Testis (tissue), 3 donors: Measurements from ENCODE around the gene KCNJ16. TPM values are rescaled to one million over a fixed set of nuclear protein-coding genes. Genes with fewer than 3 reads are reported as not detected.

Experiments
- DNase-seq: peaks from one replicate; pipeline ENCODE4 v3.0.0-alpha.2; 2019
- H3K27ac ChIP-seq, 2 donors: fragments of 200-600 bp; sonication (generic); one replicate each; pipeline ENCODE4 v1.5.1; 2019
- H3K27me3 ChIP-seq: fragments of 200-600 bp; sonication (generic); one replicate; pipeline ENCODE4 v1.5.1; 2019
- H3K36me3 ChIP-seq: fragments of 200-600 bp; sonication (generic); one replicate; pipeline ENCODE4 v1.5.1; 2017; ENCODE audit warnings: low read depth; ENCODE audit errors: missing control alignments
- H3K4me1 ChIP-seq: fragments of 200-600 bp; sonication (generic); one replicate; pipeline ENCODE4 v1.5.1; 2019
- H3K4me3 ChIP-seq, 2 donors: fragments of 200-600 bp; sonication (generic); one replicate each; pipeline ENCODE4 v1.5.1; 2017 to 2019
- H3K9me3 ChIP-seq: fragments of 200-600 bp; sonication (generic); one replicate; pipeline ENCODE4 v1.5.1; 2017
- POLR2A ChIP-seq: fragments of 450-650 bp; IDR thresholded peaks from one replicate; pipeline ENCODE4 v1.6.1; 2017; ENCODE audit warnings: antibody characterized with exemption, mild to moderate bottlenecking, moderate library complexity
- WGBS, 2 donors: methylation state at CpG; one replicate each; pipeline ENCODE4 v1.1.5; 2018; 5-methylcytosine and 5-hydroxymethylcytosine counted together
- intact Hi-C: fragments of 100-400 bp; cut with DNase I; formaldehyde crosslinking; loops from one replicate; pipeline ENCODE4 v1.15.1; 2023; ENCODE audit warnings: low total_unique reads
- polyA plus RNA-seq: library from polyadenylated mRNA; stranded (reverse); fragments of 350-450 nt; fragmentation: Illumina TruSeq; extraction: RNeasy Lipid Tissue Mini Kit (QIAGEN cat#74804); gene quantifications from one replicate; pipeline ENCODE4 v1.2.3, GENCODE V29; 2014; ENCODE audit warnings: low read depth, low replicate concordance; ENCODE audit not compliant: insufficient read depth
- total RNA-seq, 2 donors: library from RNA; depleted of rRNA; stranded (reverse); fragments of >200 nt; gene quantifications; one replicate each; pipeline ENCODE4 v1.2.3, GENCODE V29; 2016
- TF ChIP-seq, protein P1 (sequence below), 3 experiments: fragments of 450-650 bp in 2 of 3; fragments of 200-600 bp in 1 of 3; sonication (generic) in 1 of 3; IDR thresholded peaks; one replicate each; pipeline ENCODE4 v1.5.1; 2016 to 2019; ENCODE audit warnings: antibody characterized with exemption in 3 of 3, mild to moderate bottlenecking in 2 of 3, moderate library complexity in 1 of 3

Gene KCNJ16
- total and polyA plus RNA-seq, 3 donors from 2014 or later = 2.0 to 3.7 (median 2.2) TPM

DNA sequence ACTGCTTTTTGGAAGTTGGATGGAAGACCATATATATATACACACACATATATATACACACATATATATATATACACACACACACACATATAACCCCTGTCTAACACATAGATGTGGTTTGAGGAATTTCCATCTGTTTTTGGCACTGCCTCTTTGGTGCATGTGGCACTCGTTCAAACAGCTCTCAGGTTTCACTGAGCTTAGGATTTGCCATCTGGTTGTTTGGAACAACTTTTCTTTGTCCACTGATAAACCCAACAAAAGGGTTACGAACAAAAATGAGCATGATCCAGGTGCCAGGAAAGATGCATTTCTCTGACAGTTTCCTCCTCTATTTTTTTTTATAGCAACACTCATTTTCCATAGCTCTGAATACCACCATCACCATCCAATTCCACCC, 14.6 kb upstream of the KCNJ16 start:
- H3K27me3 ChIP-seq = no peaks in the 10 kb centered on the region
- H3K4me1 ChIP-seq = peaks cover 21% of the 10 kb centered on the region
- 21 to 23% methylated on average over 2 of the region's 2 CpGs for WGBS, 2 donors
- no peak overlapping the region for H3K4me3 ChIP-seq
- H3K36me3 ChIP-seq = no peaks in the 10 kb centered on the region
- H3K27ac ChIP-seq = no peak overlapping the region
- no peak for DNase-seq
- TF ChIP-seq, protein P1, sequence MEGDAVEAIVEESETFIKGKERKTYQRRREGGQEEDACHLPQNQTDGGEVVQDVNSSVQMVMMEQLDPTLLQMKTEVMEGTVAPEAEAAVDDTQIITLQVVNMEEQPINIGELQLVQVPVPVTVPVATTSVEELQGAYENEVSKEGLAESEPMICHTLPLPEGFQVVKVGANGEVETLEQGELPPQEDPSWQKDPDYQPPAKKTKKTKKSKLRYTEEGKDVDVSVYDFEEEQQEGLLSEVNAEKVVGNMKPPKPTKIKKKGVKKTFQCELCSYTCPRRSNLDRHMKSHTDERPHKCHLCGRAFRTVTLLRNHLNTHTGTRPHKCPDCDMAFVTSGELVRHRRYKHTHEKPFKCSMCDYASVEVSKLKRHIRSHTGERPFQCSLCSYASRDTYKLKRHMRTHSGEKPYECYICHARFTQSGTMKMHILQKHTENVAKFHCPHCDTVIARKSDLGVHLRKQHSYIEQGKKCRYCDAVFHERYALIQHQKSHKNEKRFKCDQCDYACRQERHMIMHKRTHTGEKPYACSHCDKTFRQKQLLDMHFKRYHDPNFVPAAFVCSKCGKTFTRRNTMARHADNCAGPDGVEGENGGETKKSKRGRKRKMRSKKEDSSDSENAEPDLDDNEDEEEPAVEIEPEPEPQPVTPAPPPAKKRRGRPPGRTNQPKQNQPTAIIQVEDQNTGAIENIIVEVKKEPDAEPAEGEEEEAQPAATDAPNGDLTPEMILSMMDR (IDR thresholded peaks at IDR 0.05) = no peak
- TF ChIP-seq POLR2A = no peak
- H3K9me3 ChIP-seq = no peaks in the 10 kb centered on the region
- intact Hi-C loops = no loop called here

- DNase-seq = no peak
- no peaks in the 10 kb centered on the region for H3K36me3 ChIP-seq
- H3K4me1 ChIP-seq = no peaks in the 10 kb centered on the region
- TF ChIP-seq, protein P1 (IDR thresholded peaks at IDR 0.05) = no peak
- no peak for TF ChIP-seq POLR2A
- no peaks in the 10 kb centered on the region for H3K27me3 ChIP-seq
- intact Hi-C loops = no loop called here
- H3K4me3 ChIP-seq = no peak overlapping the region
- WGBS, 2 donors = 49 to 52% methylated on average over 5 of the region's 5 CpGs
- H3K27ac ChIP-seq = no peak overlapping the region
- no peaks in the 10 kb centered on the region for H3K9me3 ChIP-seq
Measured at GRCh38 chr17:70067134-70067533, 7.9 kb upstream of the KCNJ16 start.

DNA sequence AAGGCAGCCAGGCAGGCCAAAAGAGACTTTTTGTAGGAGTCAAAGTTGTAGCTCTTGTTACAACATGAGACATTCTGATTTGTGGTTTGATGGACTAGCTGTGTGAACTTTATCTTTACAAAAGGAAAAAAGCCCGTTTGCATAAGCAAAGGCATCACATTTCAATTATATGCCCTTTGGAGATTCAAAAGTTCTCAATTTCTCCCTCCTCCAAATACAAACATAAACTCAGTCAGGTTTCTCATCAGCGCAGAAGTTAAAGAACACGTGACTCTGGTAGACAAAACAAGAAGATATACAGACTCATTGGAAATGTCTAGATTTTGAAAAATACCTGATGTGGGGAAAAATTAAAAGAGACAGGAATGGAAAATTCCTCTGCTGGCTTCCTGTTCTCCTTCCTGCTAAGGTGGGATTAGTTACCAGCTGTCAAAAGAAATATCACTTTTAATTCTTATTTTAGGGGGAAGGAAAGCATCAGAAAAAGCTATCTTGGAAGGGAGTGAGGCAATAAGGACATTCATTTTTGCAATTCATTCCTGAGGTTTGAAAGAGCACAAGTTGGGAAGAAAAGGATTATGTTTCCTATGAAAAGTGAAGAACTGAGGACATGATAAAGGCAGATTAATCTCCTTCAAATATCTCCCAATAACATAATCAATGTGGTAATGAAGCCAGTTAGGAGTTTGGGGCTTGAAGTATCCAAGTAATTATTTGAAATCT, 4.6 kb upstream of the KCNJ16 start:
- no peak overlapping the region for H3K27ac ChIP-seq
- H3K9me3 ChIP-seq = no peaks in the 10 kb centered on the region
- H3K4me1 ChIP-seq = peaks cover 6% of the 10 kb centered on the region
- no peaks in the 10 kb centered on the region for H3K36me3 ChIP-seq
- TF ChIP-seq, protein P1 (IDR thresholded peaks at IDR 0.05) = no peak
- no peak for TF ChIP-seq POLR2A
- WGBS, 2 donors = 61 to 73% methylated on average over 3 of the region's 3 CpGs
- H3K27me3 ChIP-seq = no peaks in the 10 kb centered on the region
- no peak for DNase-seq
- intact Hi-C loops = no loop called here
- H3K4me3 ChIP-seq = no peak overlapping the region

DNA sequence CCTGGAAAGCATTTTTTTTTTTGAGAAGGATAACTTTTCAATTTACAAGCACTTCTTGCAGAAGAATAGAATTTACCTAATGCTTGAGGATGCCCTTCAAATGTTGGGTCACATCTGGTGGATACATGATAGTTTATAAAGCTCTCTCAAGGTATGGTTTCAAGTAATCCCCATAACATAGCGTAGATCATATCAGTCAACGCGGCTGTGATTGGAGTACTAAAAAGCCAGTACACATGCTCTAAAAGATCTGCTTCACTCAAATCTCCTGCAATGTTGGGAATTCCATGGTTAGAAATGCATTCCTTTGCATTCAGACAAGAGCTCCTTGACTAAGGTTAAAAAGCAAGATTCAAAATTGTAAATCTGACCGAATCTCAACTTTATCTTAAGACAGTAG, 3.9 kb upstream of the KCNJ16 start:
- Histone ChIP-seq H3K27me3 (no peaks in the 10 kb centered on the region), H3K4me3 (no peak overlapping the region), H3K4me1 (peaks cover 6% of the 10 kb centered on the region), H3K9me3 (no peaks in the 10 kb centered on the region), H3K36me3 (no peaks in the 10 kb centered on the region), H3K27ac (no peak overlapping the region)
- intact Hi-C loops = no loop called here
- WGBS, 2 donors = 91 to 93% methylated on average over 4 of the region's 4 CpGs
- no peak for TF ChIP-seq POLR2A
- DNase-seq = no peak

GRCh38 chr17:70071620-70072019, 3.4 kb upstream of the KCNJ16 start:
- no peaks in the 10 kb centered on the region for H3K9me3 ChIP-seq
- no peak overlapping the region for H3K4me3 ChIP-seq
- DNase-seq = no peak
- peaks cover 6% of the 10 kb centered on the region for H3K4me1 ChIP-seq
- no peaks in the 10 kb centered on the region for H3K27me3 ChIP-seq
- intact Hi-C loops = no loop called here
- H3K36me3 ChIP-seq = no peaks in the 10 kb centered on the region
- no peak overlapping the region for H3K27ac ChIP-seq
- no peak for TF ChIP-seq POLR2A
- TF ChIP-seq, protein P1 (IDR thresholded peaks at IDR 0.05) = no peak
- 95 to 97% methylated on average over 1 of the region's 1 CpG for WGBS, 2 donors
